ENCODE measurements around the gene TMEM121B.

The TMEM121B gene

GRCh38 chr22:17077255-17077654 lies 43.9 kb downstream of the TMEM121B start:
- TF ChIP-seq, protein P1, sequence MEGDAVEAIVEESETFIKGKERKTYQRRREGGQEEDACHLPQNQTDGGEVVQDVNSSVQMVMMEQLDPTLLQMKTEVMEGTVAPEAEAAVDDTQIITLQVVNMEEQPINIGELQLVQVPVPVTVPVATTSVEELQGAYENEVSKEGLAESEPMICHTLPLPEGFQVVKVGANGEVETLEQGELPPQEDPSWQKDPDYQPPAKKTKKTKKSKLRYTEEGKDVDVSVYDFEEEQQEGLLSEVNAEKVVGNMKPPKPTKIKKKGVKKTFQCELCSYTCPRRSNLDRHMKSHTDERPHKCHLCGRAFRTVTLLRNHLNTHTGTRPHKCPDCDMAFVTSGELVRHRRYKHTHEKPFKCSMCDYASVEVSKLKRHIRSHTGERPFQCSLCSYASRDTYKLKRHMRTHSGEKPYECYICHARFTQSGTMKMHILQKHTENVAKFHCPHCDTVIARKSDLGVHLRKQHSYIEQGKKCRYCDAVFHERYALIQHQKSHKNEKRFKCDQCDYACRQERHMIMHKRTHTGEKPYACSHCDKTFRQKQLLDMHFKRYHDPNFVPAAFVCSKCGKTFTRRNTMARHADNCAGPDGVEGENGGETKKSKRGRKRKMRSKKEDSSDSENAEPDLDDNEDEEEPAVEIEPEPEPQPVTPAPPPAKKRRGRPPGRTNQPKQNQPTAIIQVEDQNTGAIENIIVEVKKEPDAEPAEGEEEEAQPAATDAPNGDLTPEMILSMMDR (IDR thresholded peaks at IDR 0.05; ENCODE audit: low read length) = no peak
- no peak for TF ChIP-seq EZH2 (IDR thresholded peaks at IDR 0.05; ENCODE audit: borderline replicate concordance, low read length)
- no peak overlapping the region for H2AFZ ChIP-seq (ENCODE audit: low read length)
- no peak overlapping the region for H3K4me3 ChIP-seq (ENCODE audit: low read depth, low read length, poor library complexity, severe bottlenecking)
- no peaks in the 10 kb centered on the region for H3K36me3 ChIP-seq (ENCODE audit: insufficient read depth, low read length)
- H3K4me1 ChIP-seq (ENCODE audit: insufficient read depth, low read length, severe bottlenecking) = no peaks in the 10 kb centered on the region
- H3K9me2 ChIP-seq (ENCODE audit: low read depth, low read length) = no peaks in the 10 kb centered on the region
- H3F3A ChIP-seq (ENCODE audit: insufficient read depth, low read length) = no peaks in the 10 kb centered on the region
- H4K20me1 ChIP-seq (ENCODE audit: insufficient read depth, low read length) = no peaks in the 10 kb centered on the region
- H3K9me3 ChIP-seq (ENCODE audit: low read length) = no peaks in the 10 kb centered on the region
- H3K4me2 ChIP-seq (ENCODE audit: low read length) = no peak overlapping the region
- no peak overlapping the region for H3K9ac ChIP-seq (ENCODE audit: low read length)
- H3K27me3 ChIP-seq (ENCODE audit: insufficient read depth, low read length) = no peaks in the 10 kb centered on the region
- H3K27ac ChIP-seq (ENCODE audit: low read depth, low read length, poor library complexity, severe bottlenecking) = no peak overlapping the region
- H3K79me2 ChIP-seq (ENCODE audit: insufficient read depth, low read length) = no peaks in the 10 kb centered on the region

DNA sequence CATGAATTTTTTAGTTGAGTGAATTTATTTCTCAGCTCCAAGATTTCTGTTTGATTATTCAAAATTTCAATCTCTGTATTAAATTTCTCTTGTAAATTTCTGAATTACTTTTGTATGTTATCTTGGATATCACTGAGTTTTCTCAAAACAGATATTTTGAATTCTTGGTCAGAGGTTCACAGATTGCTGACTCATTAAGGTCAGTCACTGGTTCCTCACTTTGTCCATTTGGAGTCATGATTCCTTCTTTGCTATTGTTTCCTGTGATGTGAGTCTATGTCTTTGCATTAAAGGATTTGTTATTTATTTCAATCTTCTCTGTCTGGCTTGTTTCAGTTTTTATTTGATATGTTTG lies 46.5 kb downstream of the TMEM121B start:
- H3K4me1 ChIP-seq (ENCODE audit: insufficient read depth, low read length, severe bottlenecking) = no peaks in the 10 kb centered on the region
- no peaks in the 10 kb centered on the region for H3K36me3 ChIP-seq (ENCODE audit: insufficient read depth, low read length)
- no peaks in the 10 kb centered on the region for H3K9me2 ChIP-seq (ENCODE audit: low read depth, low read length)
- no peaks in the 10 kb centered on the region for H3F3A ChIP-seq (ENCODE audit: insufficient read depth, low read length)
- H2AFZ ChIP-seq (ENCODE audit: low read length) = no peak overlapping the region
- no peak overlapping the region for H3K27ac ChIP-seq (ENCODE audit: low read depth, low read length, poor library complexity, severe bottlenecking)
- no peaks in the 10 kb centered on the region for H4K20me1 ChIP-seq (ENCODE audit: insufficient read depth, low read length)
- H3K27me3 ChIP-seq (ENCODE audit: insufficient read depth, low read length) = no peaks in the 10 kb centered on the region
- no peak overlapping the region for H3K4me3 ChIP-seq (ENCODE audit: low read depth, low read length, poor library complexity, severe bottlenecking)
- H3K9ac ChIP-seq (ENCODE audit: low read length) = no peak overlapping the region
- H3K79me2 ChIP-seq (ENCODE audit: insufficient read depth, low read length) = no peaks in the 10 kb centered on the region
- TF ChIP-seq, protein P1 (IDR thresholded peaks at IDR 0.05; ENCODE audit: low read length) = no peak
- no peak for TF ChIP-seq EZH2 (IDR thresholded peaks at IDR 0.05; ENCODE audit: borderline replicate concordance, low read length)
- H3K4me2 ChIP-seq (ENCODE audit: low read length) = no peak overlapping the region
- H3K9me3 ChIP-seq (ENCODE audit: low read length) = no peaks in the 10 kb centered on the region

- no peaks in the 10 kb centered on the region for H3K36me3 ChIP-seq (ENCODE audit: insufficient read depth, low read length)
- TF ChIP-seq, protein P1 (IDR thresholded peaks at IDR 0.05; ENCODE audit: low read length) = no peak
- H3K9me3 ChIP-seq (ENCODE audit: low read length) = no peaks in the 10 kb centered on the region
- no peak overlapping the region for H3K9ac ChIP-seq (ENCODE audit: low read length)
- no peak overlapping the region for H2AFZ ChIP-seq (ENCODE audit: low read length)
- H3K79me2 ChIP-seq (ENCODE audit: insufficient read depth, low read length) = no peaks in the 10 kb centered on the region
- no peak overlapping the region for H3K4me3 ChIP-seq (ENCODE audit: low read depth, low read length, poor library complexity, severe bottlenecking)
- no peaks in the 10 kb centered on the region for H3K9me2 ChIP-seq (ENCODE audit: low read depth, low read length)
- H3K4me1 ChIP-seq (ENCODE audit: insufficient read depth, low read length, severe bottlenecking) = no peaks in the 10 kb centered on the region
- H3K4me2 ChIP-seq (ENCODE audit: low read length) = no peak overlapping the region
- H3F3A ChIP-seq (ENCODE audit: insufficient read depth, low read length) = no peaks in the 10 kb centered on the region
- H3K27ac ChIP-seq (ENCODE audit: low read depth, low read length, poor library complexity, severe bottlenecking) = no peak overlapping the region
- H3K27me3 ChIP-seq (ENCODE audit: insufficient read depth, low read length) = no peaks in the 10 kb centered on the region
- H4K20me1 ChIP-seq (ENCODE audit: insufficient read depth, low read length) = no peaks in the 10 kb centered on the region
These were observed 48.3 kb downstream of the TMEM121B start for GRCh38 chr22:17072877-17073276.
